ENCODE measurements around the gene CPN2.

GRCh38 chr3:194327218-194328052, 23.7 kb downstream of the CPN2 start:
- TF ChIP-seq CTCF (IDR thresholded peaks at IDR 0.05): no peak
- TF ChIP-seq IRF2 (CRISPR knock-in tag; IDR thresholded peaks at IDR 0.05; ENCODE audit: borderline replicate concordance, low read depth): no peak
- no peak for TF ChIP-seq CBFB (CRISPR knock-in tag; IDR thresholded peaks at IDR 0.05; ENCODE audit: low read depth)
- no peak for TF ChIP-seq ATF2 (CRISPR knock-in tag; IDR thresholded peaks at IDR 0.05; ENCODE audit: borderline replicate concordance, low read depth)
- TF ChIP-seq FOXK1 (CRISPR knock-in tag; IDR thresholded peaks at IDR 0.05): no peak
- TF ChIP-seq USF1 (CRISPR knock-in tag; IDR thresholded peaks at IDR 0.05): no peak
- no peak for TF ChIP-seq ZNF423 (CRISPR knock-in tag; IDR thresholded peaks at IDR 0.05)
- TF ChIP-seq PREB (CRISPR knock-in tag; IDR thresholded peaks at IDR 0.05; ENCODE audit: borderline replicate concordance): no peak
- no peak for TF ChIP-seq ATF3 (CRISPR knock-in tag; conservative IDR thresholded peaks at IDR 0.05)
- TF ChIP-seq IRF1 (CRISPR knock-in tag; IDR thresholded peaks at IDR 0.05): no peak
- no peak for TF ChIP-seq PRRX2 (CRISPR knock-in tag; IDR thresholded peaks at IDR 0.05)
- TF ChIP-seq JUN (CRISPR knock-in tag; IDR thresholded peaks at IDR 0.05): no peak
- TF ChIP-seq SMAD4 (CRISPR knock-in tag; IDR thresholded peaks at IDR 0.05): no peak
- no peak for TF ChIP-seq CREB1 (CRISPR knock-in tag; IDR thresholded peaks at IDR 0.05)

Measured in WTC11 (cell line).